OCI-LY1 (cell line): ENCODE data around the gene PANK3.

ENCODE experiments used
- H2AFZ ChIP-seq: fragments of 200-600 bp; sonication (generic), shearing (Covaris generic); 2 replicates; pipeline ENCODE4 v1.6.0; 2014; ENCODE audit warnings: antibody characterized with exemption, mild to moderate bottlenecking, low read length
- H3F3A ChIP-seq: fragments of 200-600 bp; sonication (generic), shearing (Covaris generic); 2 replicates; pipeline ENCODE4 v1.6.0; 2014; ENCODE audit warnings: mild to moderate bottlenecking, antibody characterized with exemption, low read length, moderate library complexity; ENCODE audit not compliant: insufficient read depth
- H3K27ac ChIP-seq: fragments of 200-600 bp; sonication (generic); 2 replicates; pipeline ENCODE4 v1.5.1; 2014; ENCODE audit warnings: low read length, mixed run types, mild to moderate bottlenecking, low read depth; ENCODE audit not compliant: poor library complexity, severe bottlenecking
- H3K27me3 ChIP-seq: fragments of 200-600 bp; sonication (generic); 2 replicates; pipeline ENCODE4 v1.6.0; 2014; ENCODE audit warnings: antibody characterized with exemption, mild to moderate bottlenecking, low read length, moderate library complexity; ENCODE audit not compliant: insufficient read depth
- H3K36me3 ChIP-seq: fragments of 200-600 bp; sonication (generic); 2 replicates; pipeline ENCODE4 v1.6.1; 2014; ENCODE audit warnings: mild to moderate bottlenecking, antibody characterized with exemption, low read length, moderate library complexity, mixed read lengths; ENCODE audit not compliant: insufficient read depth
- H3K4me1 ChIP-seq: fragments of 200-600 bp; sonication (generic); 2 replicates; pipeline ENCODE4 v1.5.1; 2014; ENCODE audit warnings: mild to moderate bottlenecking, low read length, moderate library complexity; ENCODE audit not compliant: insufficient read depth, severe bottlenecking
- H3K4me2 ChIP-seq: fragments of 200-600 bp; sonication (generic), shearing (Covaris generic); 2 replicates; pipeline ENCODE4 v1.6.1; 2014; ENCODE audit warnings: low read length
- H3K4me3 ChIP-seq: fragments of 200-600 bp; sonication (generic); 2 replicates; pipeline ENCODE4 v1.5.1; 2014; ENCODE audit warnings: low read length, low read depth, mild to moderate bottlenecking, mixed read lengths; ENCODE audit not compliant: poor library complexity, severe bottlenecking
- H3K79me2 ChIP-seq: fragments of 200-600 bp; shearing (Covaris generic); 2 replicates; pipeline ENCODE4 v1.6.1; 2016; ENCODE audit warnings: mixed run types, low read length, mixed read lengths; ENCODE audit not compliant: insufficient read depth
- H3K9ac ChIP-seq: fragments of 200-600 bp; sonication (generic), shearing (Covaris generic); 2 replicates; pipeline ENCODE4 v1.6.1; 2014; ENCODE audit warnings: mild to moderate bottlenecking, low read length, mixed read lengths
- H3K9me2 ChIP-seq: fragments of 200-600 bp; sonication (generic), shearing (Covaris generic); 2 replicates; pipeline ENCODE4 v1.6.1; 2014; ENCODE audit warnings: low read depth, mild to moderate bottlenecking, low read length, mixed read lengths
- H3K9me3 ChIP-seq: fragments of 200-600 bp; shearing (Covaris generic); 2 replicates; pipeline ENCODE4 v1.6.1; 2014; ENCODE audit warnings: low read length, mixed read lengths
- H4K20me1 ChIP-seq: fragments of 200-600 bp; sonication (generic), shearing (Covaris generic); 2 replicates; pipeline ENCODE4 v1.6.0; 2016; ENCODE audit warnings: mild to moderate bottlenecking, low read length; ENCODE audit not compliant: insufficient read depth
- EZH2 ChIP-seq: fragments of 200-600 bp; sonication (generic), shearing (Covaris generic); IDR thresholded peaks from 2 replicates; pipeline ENCODE4 v1.8.0; 2017; ENCODE audit warnings: borderline replicate concordance, mixed run types, mild to moderate bottlenecking, antibody characterized with exemption, low read length, moderate library complexity, mixed read lengths
- TF ChIP-seq, protein P1 (sequence below): fragments of 200-600 bp; sonication (generic), shearing (Covaris generic); IDR thresholded peaks from 2 replicates; pipeline ENCODE4 v1.5.1; 2017; ENCODE audit warnings: mild to moderate bottlenecking, antibody characterized with exemption, low read length, moderate library complexity, mixed read lengths

Gene PANK3

DNA sequence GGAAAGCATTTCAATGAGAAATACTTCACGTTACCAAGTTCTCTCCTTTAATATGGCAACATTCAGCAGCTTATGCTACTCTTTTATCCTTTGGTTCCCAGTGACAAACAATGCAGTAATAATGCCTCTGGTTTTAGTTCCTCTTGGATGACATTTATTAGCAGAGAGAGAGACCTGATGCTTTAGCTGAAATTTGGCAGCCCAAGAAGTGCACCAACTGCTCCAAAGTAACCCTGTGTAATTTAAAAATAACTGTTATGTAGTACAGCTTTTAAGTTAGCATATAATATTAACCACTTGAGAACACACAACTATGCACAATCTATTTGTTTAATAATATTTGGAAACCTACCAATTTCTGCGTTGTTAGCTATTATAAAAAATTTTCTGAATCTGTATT is 21.8 kb downstream of the PANK3 start:
- Histone ChIP-seq H3K9me3 (peaks cover 2% of the 10 kb centered on the region; the same call in 1 of the 2 replicates), H3K4me1 (no peaks in the 10 kb centered on the region), H3K9me2 (no peaks in the 10 kb centered on the region), H3K9ac (no peak overlapping the region), H2AFZ (no peak overlapping the region), H3K27me3 (no peaks in the 10 kb centered on the region), H3K4me3 (no peak overlapping the region), H3K36me3 (peaks cover 96% of the 10 kb centered on the region), H4K20me1 (no peaks in the 10 kb centered on the region), H3K27ac (no peak overlapping the region), H3F3A (no peaks in the 10 kb centered on the region), H3K79me2 (no peaks in the 10 kb centered on the region), H3K4me2 (no peak overlapping the region)
- TF ChIP-seq, protein P1, sequence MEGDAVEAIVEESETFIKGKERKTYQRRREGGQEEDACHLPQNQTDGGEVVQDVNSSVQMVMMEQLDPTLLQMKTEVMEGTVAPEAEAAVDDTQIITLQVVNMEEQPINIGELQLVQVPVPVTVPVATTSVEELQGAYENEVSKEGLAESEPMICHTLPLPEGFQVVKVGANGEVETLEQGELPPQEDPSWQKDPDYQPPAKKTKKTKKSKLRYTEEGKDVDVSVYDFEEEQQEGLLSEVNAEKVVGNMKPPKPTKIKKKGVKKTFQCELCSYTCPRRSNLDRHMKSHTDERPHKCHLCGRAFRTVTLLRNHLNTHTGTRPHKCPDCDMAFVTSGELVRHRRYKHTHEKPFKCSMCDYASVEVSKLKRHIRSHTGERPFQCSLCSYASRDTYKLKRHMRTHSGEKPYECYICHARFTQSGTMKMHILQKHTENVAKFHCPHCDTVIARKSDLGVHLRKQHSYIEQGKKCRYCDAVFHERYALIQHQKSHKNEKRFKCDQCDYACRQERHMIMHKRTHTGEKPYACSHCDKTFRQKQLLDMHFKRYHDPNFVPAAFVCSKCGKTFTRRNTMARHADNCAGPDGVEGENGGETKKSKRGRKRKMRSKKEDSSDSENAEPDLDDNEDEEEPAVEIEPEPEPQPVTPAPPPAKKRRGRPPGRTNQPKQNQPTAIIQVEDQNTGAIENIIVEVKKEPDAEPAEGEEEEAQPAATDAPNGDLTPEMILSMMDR, result no peak
- no peak for TF ChIP-seq EZH2

DNA sequence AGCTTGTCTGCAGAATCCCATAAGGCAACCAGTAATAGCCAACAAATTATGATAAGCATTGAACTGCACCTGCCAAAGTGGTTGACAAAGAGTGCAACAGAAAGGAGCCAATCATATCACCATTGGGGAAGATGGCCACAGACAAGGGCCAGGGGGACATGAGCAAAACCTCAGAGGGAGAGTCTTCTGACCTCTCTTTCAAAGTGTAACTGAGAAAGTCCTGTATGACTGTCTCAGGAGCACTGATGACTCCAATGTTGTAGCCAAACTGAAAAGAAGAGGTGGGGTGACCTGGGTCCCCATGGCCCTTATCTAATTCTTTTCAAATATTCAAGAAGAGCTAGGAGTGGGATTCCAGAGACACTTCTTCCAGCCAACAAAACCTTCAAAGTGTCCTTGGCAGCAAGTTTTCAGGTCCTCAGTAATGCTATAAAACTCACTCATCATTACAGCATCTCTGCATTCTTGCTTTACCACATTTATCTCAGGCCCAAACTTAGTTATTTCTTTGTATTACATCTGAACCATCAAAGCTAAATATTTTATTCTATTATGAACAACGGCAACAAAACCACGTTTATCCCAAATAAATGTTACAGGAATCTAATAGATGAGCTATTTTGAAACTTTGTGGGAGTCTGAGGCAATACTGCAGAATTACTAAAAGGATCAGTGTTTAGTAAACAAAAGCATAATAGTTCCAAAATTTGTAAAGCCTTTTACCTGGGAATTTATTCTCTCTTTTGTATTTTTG is 25.6 kb downstream of the PANK3 start:
- TF ChIP-seq EZH2, result no peak
- TF ChIP-seq, protein P1, result no peak
- H3K9ac ChIP-seq, result no peak overlapping the region
- H4K20me1 ChIP-seq, result no peaks in the 10 kb centered on the region
- no peaks in the 10 kb centered on the region for H3F3A ChIP-seq
- H3K4me3 ChIP-seq, result no peak overlapping the region
- peaks cover 2% of the 10 kb centered on the region; the same call in 1 of the 2 replicates for H3K9me3 ChIP-seq
- H3K27ac ChIP-seq, result no peak overlapping the region
- H3K4me1 ChIP-seq, result no peaks in the 10 kb centered on the region
- no peaks in the 10 kb centered on the region for H3K27me3 ChIP-seq
- H3K79me2 ChIP-seq, result no peaks in the 10 kb centered on the region
- no peak overlapping the region for H2AFZ ChIP-seq
- no peak overlapping the region for H3K4me2 ChIP-seq
- H3K9me2 ChIP-seq, result no peaks in the 10 kb centered on the region
- H3K36me3 ChIP-seq, result peaks cover 97% of the 10 kb centered on the region

DNA sequence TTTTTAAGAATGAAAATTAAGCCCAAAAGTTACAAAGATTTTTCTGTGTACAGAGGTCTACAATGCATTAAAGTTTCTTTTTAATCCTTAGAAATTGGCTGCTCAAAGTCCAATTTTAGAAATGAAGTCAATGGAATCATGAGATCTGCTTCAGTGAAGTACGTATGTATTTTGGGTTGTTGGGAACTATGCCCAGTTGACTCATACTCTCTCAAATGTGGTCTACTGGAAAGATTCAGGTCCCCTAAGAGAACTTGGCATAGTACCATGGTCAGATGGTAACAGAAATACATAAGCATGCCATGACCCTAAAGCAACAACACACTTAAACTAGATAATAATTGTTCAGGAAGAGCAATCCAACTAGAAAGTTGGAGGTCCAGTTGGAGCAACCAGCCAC is 27.0 kb downstream of the PANK3 start:
- peaks cover 90% of the 10 kb centered on the region for H3K36me3 ChIP-seq
- no peaks in the 10 kb centered on the region for H3K79me2 ChIP-seq
- H4K20me1 ChIP-seq, result no peaks in the 10 kb centered on the region
- H2AFZ ChIP-seq, result no peak overlapping the region
- TF ChIP-seq EZH2, result no peak
- TF ChIP-seq, protein P1, result no peak
- H3K9ac ChIP-seq, result no peak overlapping the region
- H3F3A ChIP-seq, result no peaks in the 10 kb centered on the region
- H3K27me3 ChIP-seq, result no peaks in the 10 kb centered on the region
- peaks cover 2% of the 10 kb centered on the region; the same call in 1 of the 2 replicates for H3K9me3 ChIP-seq
- no peaks in the 10 kb centered on the region for H3K9me2 ChIP-seq
- H3K4me2 ChIP-seq, result no peak overlapping the region
- H3K4me1 ChIP-seq, result no peaks in the 10 kb centered on the region
- no peak overlapping the region for H3K4me3 ChIP-seq
- H3K27ac ChIP-seq, result no peak overlapping the region
